GM23338 (cell line): Measurements from ENCODE around the gene DDN. TPM values are rescaled to one million over a fixed set of nuclear protein-coding genes. Genes with fewer than 3 reads are reported as not detected.
A peak's percentile ranks its signal among the peaks of the same experiment; 100 is the strongest.

Experiments used
- ATAC-seq: fragments of 200-7000 bp; cut with Tn5 transposase; 3 replicates; pipeline ENCODE4 v1.9.1; 2020
- DNase-seq: peaks from one replicate; pipeline ENCODE4 v3.0.0-alpha.2; 2015; ENCODE audit warnings: low spot score
- H2AFZ ChIP-seq: fragments of 200-600 bp; sonication (generic); 2 replicates; pipeline ENCODE4 v1.8.0; 2016; ENCODE audit warnings: antibody characterized with exemption, mild to moderate bottlenecking, moderate library complexity
- H3F3A ChIP-seq: fragments of 200-600 bp; sonication (generic); replicated peaks from 2 replicates; pipeline ENCODE4 v1.8.0; 2017; ENCODE audit warnings: antibody characterized with exemption, mixed run types, low read depth
- H3K27ac ChIP-seq: fragments of 200-600 bp; sonication (generic); 2 replicates; pipeline ENCODE4 v1.6.1; 2016; ENCODE audit warnings: low read depth
- H3K27me3 ChIP-seq: fragments of 200-600 bp; sonication (generic); 2 replicates; pipeline ENCODE4 v1.8.0; 2016; ENCODE audit warnings: mild to moderate bottlenecking, mixed run types, moderate library complexity; ENCODE audit not compliant: insufficient read depth
- H3K36me3 ChIP-seq: fragments of 200-600 bp; sonication (generic); 2 replicates; pipeline ENCODE4 v1.8.0; 2016; ENCODE audit warnings: mild to moderate bottlenecking; ENCODE audit not compliant: insufficient read depth
- H3K4me1 ChIP-seq: fragments of 200-600 bp; sonication (generic); 2 replicates; pipeline ENCODE4 v1.8.0; 2016; ENCODE audit warnings: mild to moderate bottlenecking, moderate library complexity; ENCODE audit not compliant: insufficient read depth
- H3K4me2 ChIP-seq: fragments of 200-600 bp; sonication (generic); 2 replicates; pipeline ENCODE4 v1.7.1; 2017; ENCODE audit warnings: mixed run types
- H3K4me3 ChIP-seq: fragments of 200-600 bp; sonication (generic); 2 replicates; pipeline ENCODE4 v1.6.1; 2016; ENCODE audit warnings: mixed run types
- H3K79me2 ChIP-seq: fragments of 200-600 bp; sonication (generic); replicated peaks from 2 replicates; pipeline ENCODE4 v1.8.0; 2017; ENCODE audit warnings: mild to moderate bottlenecking; ENCODE audit not compliant: insufficient read depth
- H3K9me2 ChIP-seq: fragments of 200-600 bp; sonication (generic); 2 replicates; pipeline ENCODE4 v1.8.0; 2017; ENCODE audit not compliant: insufficient read depth
- H4K20me1 ChIP-seq: fragments of 200-600 bp; sonication (generic); replicated peaks from 2 replicates; pipeline ENCODE4 v1.8.0; 2017; ENCODE audit warnings: mild to moderate bottlenecking; ENCODE audit not compliant: insufficient read depth
- H3K27ac Mint-ChIP-seq: 2 replicates; pipeline ENCODE4 v1.8.0; 2020; ENCODE audit warnings: inconsistent platforms, mild to moderate bottlenecking, moderate library complexity, mixed read lengths
- H3K27me3 Mint-ChIP-seq: 3 replicates; pipeline ENCODE4 v1.8.0; 2022; ENCODE audit warnings: low read depth, mild to moderate bottlenecking, moderate library complexity, mixed read lengths, inconsistent platforms; ENCODE audit not compliant: insufficient read depth, poor library complexity
- H3K36me3 Mint-ChIP-seq: 3 replicates; pipeline ENCODE4 v1.8.0; 2021; ENCODE audit warnings: low read depth, mild to moderate bottlenecking, inconsistent platforms, moderate library complexity, mixed read lengths
- H3K4me1 Mint-ChIP-seq: 3 replicates; pipeline ENCODE4 v1.8.0; 2020; ENCODE audit warnings: mild to moderate bottlenecking, inconsistent platforms, mixed read lengths
- H3K4me3 Mint-ChIP-seq: 3 replicates; pipeline ENCODE4 v1.8.0; 2021; ENCODE audit warnings: moderate library complexity, mild to moderate bottlenecking, inconsistent platforms, mixed read lengths
- H3K9me3 Mint-ChIP-seq: 3 replicates; pipeline ENCODE4 v1.8.0; 2020; ENCODE audit warnings: moderate library complexity, mild to moderate bottlenecking, inconsistent platforms, mixed read lengths
- CREB1 ChIP-seq: fragments of 250-450 bp; sonication (Bioruptor Pico); IDR thresholded peaks from 2 replicates; pipeline ENCODE4 v1.5.0; 2020; ENCODE audit warnings: low read depth, mild to moderate bottlenecking, moderate library complexity
- CTCF ChIP-seq, 2 experiments: fragments of 200-600 bp in 1 of 2; sonication (generic) in 1 of 2; conservative IDR thresholded peaks; 2 replicates each; pipeline versions ENCODE4 v1.5.1 to v1.6.1; 2016 to 2017; ENCODE audit warnings: antibody characterized with exemption in 2 of 2, low read depth in 2 of 2, mild to moderate bottlenecking in 2 of 2, moderate library complexity in 1 of 2
- EZH2 ChIP-seq: fragments of 200-600 bp; sonication (generic); IDR thresholded peaks from one replicate; pipeline ENCODE4 v1.8.0; 2017; ENCODE audit warnings: antibody characterized with exemption, mild to moderate bottlenecking, low read depth; ENCODE audit not compliant: unreplicated experiment
- EZH2phosphoT487 ChIP-seq: fragments of 200-600 bp; sonication (generic); IDR thresholded peaks from one replicate; pipeline ENCODE4 v1.8.1; 2018; ENCODE audit warnings: antibody characterized with exemption; ENCODE audit not compliant: unreplicated experiment
- JUNB ChIP-seq: IDR thresholded peaks from one replicate; pipeline ENCODE4 v1.6.1; 2016; ENCODE audit warnings: antibody characterized with exemption; ENCODE audit not compliant: unreplicated experiment
- NANOG ChIP-seq: IDR thresholded peaks from 2 replicates; pipeline ENCODE4 v1.6.1; 2016; ENCODE audit warnings: antibody characterized with exemption, borderline replicate concordance
- POLR2AphosphoS5 ChIP-seq: IDR thresholded peaks from 2 replicates; pipeline ENCODE4 v1.6.1; 2016; ENCODE audit warnings: antibody characterized with exemption, low read depth
- REST ChIP-seq: IDR thresholded peaks from one replicate; pipeline ENCODE4 v1.6.1; 2018; ENCODE audit warnings: antibody characterized with exemption; ENCODE audit not compliant: unreplicated experiment
- ZNF114 ChIP-seq: fragments of 250-450 bp; sonication (Bioruptor Pico); IDR thresholded peaks from 2 replicates; pipeline ENCODE4 v1.5.0; 2020; ENCODE audit warnings: mild to moderate bottlenecking, moderate library complexity
- ZNF331 ChIP-seq: fragments of 250-450 bp; sonication (Bioruptor Pico); IDR thresholded peaks from 2 replicates; pipeline ENCODE4 v1.5.0; 2020; ENCODE audit warnings: low read depth, mild to moderate bottlenecking, moderate library complexity
- ZNF462 ChIP-seq: fragments of 250-450 bp; sonication (Bioruptor Pico); IDR thresholded peaks from 2 replicates; pipeline ENCODE4 v1.5.0; 2020; ENCODE audit warnings: mild to moderate bottlenecking, moderate library complexity
- polyA plus RNA-seq: library from polyadenylated mRNA; unstranded; fragments of >200 nt; fragmentation: Nextera tagmentation; extraction: Ambion mirVana; gene quantifications from 2 replicates; pipeline ENCODE4 v1.2.1, GENCODE V29; 2016
- total RNA-seq: library from RNA; depleted of rRNA; stranded (reverse); fragments of >200 nt; shearing (Covaris generic); gene quantifications from 2 replicates; pipeline ENCODE4 v1.2.3, GENCODE V29; 2014

DDN gene
- total and polyA plus RNA-seq, 2 experiments from 2014 or later = 0.10 TPM; not detected in 1

GRCh38 chr12:48997719-48998496, 1.3 kb downstream of the DDN start (continued):
- TF ChIP-seq ZNF462 (CRISPR knock-in tag) (no peak), ZNF114 (CRISPR knock-in tag) (no peak), NANOG (no peak), CREB1 (no peak)

GRCh38 chr12:48996794-48997718, 2.1 kb downstream of the DDN start:
- Mint-ChIP-seq H3K27me3 (peaks cover 69% of the 10 kb centered on the region), H3K27ac (no peak overlapping the region), H3K4me3 (peak overlapping the region; percentile 65), H3K4me1 (peaks cover 24% of the 10 kb centered on the region), H3K9me3 (no peaks in the 10 kb centered on the region), H3K36me3 (peaks cover 2% of the 10 kb centered on the region; the same call in 2 of the 3 replicates)
- H3K4me1 ChIP-seq = peaks cover 16% of the 10 kb centered on the region; the same call in 1 of the 2 replicates
- peaks cover 5% of the 10 kb centered on the region; the same call in 1 of the 2 replicates for H4K20me1 ChIP-seq
- no peak overlapping the region for H3K27ac ChIP-seq
- H3K36me3 ChIP-seq = no peaks in the 10 kb centered on the region
- peak; percentile 51 for ATAC-seq
- peak; percentile 95 for DNase-seq
- H3K4me3 ChIP-seq = peak overlapping the region; percentile 63
- no peaks in the 10 kb centered on the region for H3K9me2 ChIP-seq
- peaks cover 18% of the 10 kb centered on the region; the same call in 1 of the 2 replicates for H3F3A ChIP-seq
- H2AFZ ChIP-seq = peak overlapping the region; percentile 94
- H3K79me2 ChIP-seq = no peaks in the 10 kb centered on the region
- peaks cover 96% of the 10 kb centered on the region for H3K27me3 ChIP-seq
- H3K4me2 ChIP-seq = peak overlapping the region; percentile 92
- TF ChIP-seq POLR2AphosphoS5 (no peak), JUNB (no peak), ZNF331 (CRISPR knock-in tag) (no peak), NANOG (no peak), CTCF (conservative IDR thresholded peaks at IDR 0.05; ENCODE audit: low read depth in 2 of 2) (peak; percentile 67 to 82), EZH2phosphoT487 (no peak), REST (no peak), CREB1 (no peak), EZH2 (peak; percentile 87)
